ENCODE data around the gene APC2. TPM values are rescaled to one million over a fixed set of nuclear protein-coding genes. Genes with fewer than 3 reads are reported as not detected.

Gene APC2
- total RNA-seq, 4 donors from 2014 or later = 0.17 to 0.22 (median 0.19) TPM; not detected in 1

DNA sequence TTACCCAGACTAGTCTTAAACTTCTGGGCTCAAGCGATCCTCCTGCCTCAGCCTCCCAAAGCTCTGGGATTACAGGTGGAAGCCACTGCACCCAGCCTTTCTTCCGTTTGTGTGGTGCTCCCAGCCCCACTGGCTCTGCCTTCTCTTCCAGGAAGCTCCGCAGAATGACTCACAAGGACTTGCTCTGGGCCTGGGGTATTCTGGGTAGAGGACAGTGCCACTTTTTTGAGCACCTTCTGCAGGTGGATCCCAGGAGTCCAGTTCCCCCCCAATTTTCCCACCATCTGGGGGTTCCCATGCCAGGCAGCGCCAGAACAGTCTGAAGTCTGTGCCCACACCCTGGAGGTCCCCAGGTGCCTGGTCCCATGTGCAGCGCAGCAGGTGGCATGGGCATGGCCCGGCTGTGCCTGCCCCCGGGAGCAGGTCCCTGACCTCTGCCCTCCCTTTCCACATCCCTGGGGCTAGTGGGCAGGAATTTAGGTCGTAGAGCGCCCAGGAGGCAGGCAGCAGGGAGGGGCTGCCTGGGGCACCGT lies 42.6 kb downstream of the APC2 start:
- TF ChIP-seq, protein P1, sequence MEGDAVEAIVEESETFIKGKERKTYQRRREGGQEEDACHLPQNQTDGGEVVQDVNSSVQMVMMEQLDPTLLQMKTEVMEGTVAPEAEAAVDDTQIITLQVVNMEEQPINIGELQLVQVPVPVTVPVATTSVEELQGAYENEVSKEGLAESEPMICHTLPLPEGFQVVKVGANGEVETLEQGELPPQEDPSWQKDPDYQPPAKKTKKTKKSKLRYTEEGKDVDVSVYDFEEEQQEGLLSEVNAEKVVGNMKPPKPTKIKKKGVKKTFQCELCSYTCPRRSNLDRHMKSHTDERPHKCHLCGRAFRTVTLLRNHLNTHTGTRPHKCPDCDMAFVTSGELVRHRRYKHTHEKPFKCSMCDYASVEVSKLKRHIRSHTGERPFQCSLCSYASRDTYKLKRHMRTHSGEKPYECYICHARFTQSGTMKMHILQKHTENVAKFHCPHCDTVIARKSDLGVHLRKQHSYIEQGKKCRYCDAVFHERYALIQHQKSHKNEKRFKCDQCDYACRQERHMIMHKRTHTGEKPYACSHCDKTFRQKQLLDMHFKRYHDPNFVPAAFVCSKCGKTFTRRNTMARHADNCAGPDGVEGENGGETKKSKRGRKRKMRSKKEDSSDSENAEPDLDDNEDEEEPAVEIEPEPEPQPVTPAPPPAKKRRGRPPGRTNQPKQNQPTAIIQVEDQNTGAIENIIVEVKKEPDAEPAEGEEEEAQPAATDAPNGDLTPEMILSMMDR (IDR thresholded peaks at IDR 0.05; ENCODE audit: low read depth) = no peak

DNA sequence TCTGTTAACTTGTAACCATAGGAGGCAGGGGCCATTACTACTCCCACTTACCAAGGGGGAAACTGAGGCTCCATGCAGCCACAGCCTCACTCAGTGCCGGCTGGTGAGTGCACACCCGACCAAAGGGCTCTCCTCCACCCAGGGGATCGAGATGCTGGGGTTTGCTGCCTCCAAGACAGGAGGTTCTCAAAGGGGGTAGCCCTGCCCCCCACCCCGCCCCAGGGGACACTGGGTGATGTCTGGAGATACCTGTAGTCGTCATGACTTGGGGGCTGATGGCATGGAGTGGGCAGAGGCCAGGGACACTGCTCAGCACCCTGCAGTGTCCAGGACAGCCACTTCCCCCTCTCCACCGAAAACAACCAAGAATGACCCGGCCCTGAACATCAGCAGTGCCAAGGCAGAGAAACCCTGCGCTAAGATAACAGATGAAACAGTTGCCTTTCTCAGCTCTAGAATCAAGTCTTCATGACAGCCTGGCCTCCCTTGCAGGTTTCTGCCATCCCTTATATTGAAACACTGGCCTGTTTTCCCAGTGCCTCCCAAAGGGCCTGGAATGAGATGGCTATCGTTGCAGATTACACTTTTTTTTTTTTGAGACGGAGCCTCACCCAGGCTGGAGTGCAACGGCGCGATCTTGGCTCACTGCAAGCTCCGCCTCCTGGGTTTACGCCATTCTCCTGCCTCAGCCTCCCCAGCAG lies 44.3 kb downstream of the APC2 start:
- TF ChIP-seq, protein P1 (IDR thresholded peaks at IDR 0.05; ENCODE audit: low read depth) = no peak

DNA sequence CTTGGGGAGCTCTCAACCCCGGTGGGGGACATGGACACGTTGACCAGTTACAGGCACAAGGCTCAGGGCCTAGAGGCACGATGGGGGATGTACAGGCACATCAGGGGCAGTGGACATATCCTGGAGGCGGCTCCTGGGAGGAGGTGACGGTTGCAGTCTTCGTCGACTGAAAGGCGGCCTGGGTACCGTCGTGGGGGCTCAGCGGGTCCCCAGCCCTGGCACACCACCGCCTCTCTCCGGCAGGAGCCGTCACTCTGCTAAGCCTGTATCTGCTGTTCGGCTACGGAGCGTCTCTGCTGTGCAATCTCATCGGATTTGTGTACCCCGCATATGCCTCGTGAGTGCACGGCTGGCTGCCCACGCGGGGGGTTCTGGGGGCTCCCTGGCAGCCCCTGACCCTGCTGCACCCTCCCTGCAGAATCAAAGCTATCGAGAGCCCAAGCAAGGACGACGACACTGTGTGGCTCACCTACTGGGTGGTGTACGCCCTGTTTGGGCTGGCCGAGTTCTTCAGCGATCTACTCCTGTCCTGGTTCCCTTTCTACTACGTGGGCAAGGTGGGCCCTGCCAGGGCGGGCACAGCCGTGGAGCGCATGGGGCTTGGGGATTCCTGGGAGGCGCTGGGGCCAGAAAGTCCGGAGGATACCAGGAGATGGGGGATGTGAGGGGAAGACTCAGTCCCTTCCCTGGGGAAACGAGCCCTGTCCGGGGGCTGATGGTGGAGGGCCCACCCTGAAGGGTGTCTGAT lies 45.3 kb downstream of the APC2 start:
- TF ChIP-seq, protein P1 (IDR thresholded peaks at IDR 0.05; ENCODE audit: low read depth) = no peak

DNA sequence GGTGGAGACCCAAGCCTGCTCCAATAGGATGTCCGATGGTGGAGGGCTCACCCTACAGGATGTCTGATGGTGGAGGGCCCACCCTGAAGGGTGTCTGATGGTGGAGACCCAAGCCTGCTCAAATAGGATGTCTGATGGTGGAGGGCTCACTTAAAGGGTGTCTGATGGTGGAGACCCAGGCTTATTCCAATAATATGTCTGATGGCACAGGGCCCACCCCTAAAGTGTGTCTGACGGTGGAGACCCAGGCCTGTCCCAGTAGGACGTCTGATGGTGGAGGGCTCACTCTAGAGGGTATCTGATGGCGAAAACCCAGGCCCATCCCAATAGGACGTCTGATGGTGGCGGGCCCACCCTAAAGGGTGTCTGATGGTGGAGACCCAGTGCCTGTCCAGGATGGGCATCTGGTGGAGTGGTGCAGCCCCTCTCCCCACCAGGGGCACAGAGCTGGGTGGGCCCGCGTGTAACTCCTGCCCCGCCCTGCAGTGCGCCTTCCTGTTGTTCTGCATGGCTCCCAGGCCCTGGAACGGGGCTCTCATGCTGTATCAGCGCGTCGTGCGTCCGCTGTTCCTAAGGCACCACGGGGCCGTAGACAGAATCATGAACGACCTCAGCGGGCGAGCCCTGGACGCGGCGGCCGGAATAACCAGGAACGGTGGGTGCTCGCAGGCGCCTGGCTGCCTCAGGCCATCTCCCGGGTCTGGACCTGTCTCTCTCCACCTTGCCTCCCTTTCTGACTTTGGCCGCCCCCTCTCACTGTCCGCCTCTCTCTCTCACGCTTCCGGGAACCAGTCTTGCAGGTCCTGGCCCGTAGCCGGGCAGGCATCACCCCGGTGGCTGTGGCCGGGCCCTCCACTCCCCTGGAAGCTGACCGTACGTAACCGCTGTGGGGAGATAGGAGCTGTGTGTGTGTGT lies 46.1 kb downstream of the APC2 start:
- TF ChIP-seq, protein P1 (IDR thresholded peaks at IDR 0.05; ENCODE audit: low read depth) = no peak

DNA sequence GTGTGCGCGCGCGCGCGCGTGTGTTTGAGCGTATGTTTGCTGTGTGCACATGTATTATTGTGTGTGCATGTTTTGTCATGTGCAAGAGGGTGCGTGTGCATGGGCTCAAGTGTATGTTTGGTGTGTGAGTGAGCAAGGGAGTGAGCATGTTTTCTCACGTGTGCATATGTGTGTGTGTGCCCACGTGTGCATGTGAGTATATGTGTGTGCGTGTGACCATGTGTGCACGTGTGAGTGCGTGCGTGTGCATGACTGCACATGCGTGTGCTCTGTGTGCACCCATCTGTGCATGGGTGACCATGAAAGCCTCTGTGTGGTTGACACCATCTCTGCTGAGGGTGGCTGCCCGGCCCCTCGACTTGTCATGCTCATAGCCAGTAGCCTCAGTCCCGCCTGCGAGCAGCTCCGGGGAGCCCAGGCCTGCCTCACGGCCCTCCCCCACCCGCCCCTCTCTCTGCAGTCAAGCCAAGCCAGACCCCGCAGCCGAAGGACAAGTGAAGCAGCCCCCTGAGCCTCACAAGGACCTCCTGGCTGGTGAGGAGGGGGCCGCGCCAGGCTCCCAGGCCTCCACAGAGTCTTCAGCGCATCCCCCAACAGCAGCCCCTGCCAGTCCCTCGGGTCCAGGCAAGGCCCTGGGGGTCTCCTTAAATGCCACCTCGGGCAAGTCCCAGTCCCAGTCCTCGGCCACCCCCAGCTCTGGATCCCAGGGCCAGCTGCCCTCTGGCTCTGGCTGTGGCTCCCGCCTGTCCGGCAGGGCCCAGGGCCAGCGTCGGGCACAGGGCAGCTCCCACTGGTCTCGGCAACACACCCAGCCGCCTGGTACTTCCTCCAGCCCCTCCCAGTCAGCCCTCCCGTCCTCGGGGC lies 47.0 kb downstream of the APC2 start:
- TF ChIP-seq, protein P1 (IDR thresholded peaks at IDR 0.05; ENCODE audit: low read depth) = no peak

DNA sequence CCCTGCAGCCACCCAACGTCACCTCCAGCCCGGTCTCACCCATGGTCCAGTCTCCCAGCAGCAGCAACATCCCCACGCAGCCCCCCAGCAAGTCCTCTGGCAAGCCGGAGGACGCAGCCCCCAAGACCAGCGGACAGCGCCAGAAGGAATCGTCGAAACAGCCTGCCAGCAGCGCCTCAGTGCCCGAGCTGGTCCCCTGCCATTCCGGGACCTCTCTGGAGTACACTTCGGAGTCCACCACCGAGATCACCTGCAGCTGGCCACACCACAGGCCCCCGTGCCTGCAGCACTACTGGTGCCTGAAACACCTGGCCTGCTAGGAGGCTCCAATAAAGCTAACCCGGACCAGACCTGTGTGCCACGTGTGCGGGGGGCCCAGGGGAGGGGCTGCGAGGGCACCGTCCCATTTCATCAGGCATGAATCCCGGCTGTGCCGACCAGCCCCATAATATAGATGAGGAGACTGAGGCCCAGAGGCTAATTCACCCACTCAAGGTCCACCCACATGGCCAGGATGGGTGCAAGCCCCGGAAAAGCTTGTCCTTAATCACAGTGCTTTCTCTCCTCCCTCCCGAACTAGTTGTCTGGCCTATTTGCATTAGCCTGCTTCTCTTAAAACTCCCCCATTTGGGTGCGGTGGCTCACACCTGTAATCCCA lies 47.8 kb downstream of the APC2 start:
- TF ChIP-seq, protein P1 (IDR thresholded peaks at IDR 0.05; ENCODE audit: low read depth) = no peak

Data from subcutaneous adipose tissue (tissue), 4 donors.